Activated CD4-positive, alpha-beta T cell treated with anti-CD3 and anti-CD28 coated beads, Interleukin-2, amount 50 U/mL, for 4 hours (primary cell): Measurements from ENCODE around the gene ELP1.
"Not testable (repeated sequence)": the region's sequence is repeated elsewhere in the genome, so short reads cannot be mapped to it uniquely, and the experiment has no call there.

Experiments
- DNase-seq, 2 experiments: peaks; one replicate each; pipeline ENCODE4 v3.0.0-alpha.2; 2020

The ELP1 gene, protein sequence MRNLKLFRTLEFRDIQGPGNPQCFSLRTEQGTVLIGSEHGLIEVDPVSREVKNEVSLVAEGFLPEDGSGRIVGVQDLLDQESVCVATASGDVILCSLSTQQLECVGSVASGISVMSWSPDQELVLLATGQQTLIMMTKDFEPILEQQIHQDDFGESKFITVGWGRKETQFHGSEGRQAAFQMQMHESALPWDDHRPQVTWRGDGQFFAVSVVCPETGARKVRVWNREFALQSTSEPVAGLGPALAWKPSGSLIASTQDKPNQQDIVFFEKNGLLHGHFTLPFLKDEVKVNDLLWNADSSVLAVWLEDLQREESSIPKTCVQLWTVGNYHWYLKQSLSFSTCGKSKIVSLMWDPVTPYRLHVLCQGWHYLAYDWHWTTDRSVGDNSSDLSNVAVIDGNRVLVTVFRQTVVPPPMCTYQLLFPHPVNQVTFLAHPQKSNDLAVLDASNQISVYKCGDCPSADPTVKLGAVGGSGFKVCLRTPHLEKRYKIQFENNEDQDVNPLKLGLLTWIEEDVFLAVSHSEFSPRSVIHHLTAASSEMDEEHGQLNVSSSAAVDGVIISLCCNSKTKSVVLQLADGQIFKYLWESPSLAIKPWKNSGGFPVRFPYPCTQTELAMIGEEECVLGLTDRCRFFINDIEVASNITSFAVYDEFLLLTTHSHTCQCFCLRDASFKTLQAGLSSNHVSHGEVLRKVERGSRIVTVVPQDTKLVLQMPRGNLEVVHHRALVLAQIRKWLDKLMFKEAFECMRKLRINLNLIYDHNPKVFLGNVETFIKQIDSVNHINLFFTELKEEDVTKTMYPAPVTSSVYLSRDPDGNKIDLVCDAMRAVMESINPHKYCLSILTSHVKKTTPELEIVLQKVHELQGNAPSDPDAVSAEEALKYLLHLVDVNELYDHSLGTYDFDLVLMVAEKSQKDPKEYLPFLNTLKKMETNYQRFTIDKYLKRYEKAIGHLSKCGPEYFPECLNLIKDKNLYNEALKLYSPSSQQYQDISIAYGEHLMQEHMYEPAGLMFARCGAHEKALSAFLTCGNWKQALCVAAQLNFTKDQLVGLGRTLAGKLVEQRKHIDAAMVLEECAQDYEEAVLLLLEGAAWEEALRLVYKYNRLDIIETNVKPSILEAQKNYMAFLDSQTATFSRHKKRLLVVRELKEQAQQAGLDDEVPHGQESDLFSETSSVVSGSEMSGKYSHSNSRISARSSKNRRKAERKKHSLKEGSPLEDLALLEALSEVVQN (N-terminal part only)

DNA sequence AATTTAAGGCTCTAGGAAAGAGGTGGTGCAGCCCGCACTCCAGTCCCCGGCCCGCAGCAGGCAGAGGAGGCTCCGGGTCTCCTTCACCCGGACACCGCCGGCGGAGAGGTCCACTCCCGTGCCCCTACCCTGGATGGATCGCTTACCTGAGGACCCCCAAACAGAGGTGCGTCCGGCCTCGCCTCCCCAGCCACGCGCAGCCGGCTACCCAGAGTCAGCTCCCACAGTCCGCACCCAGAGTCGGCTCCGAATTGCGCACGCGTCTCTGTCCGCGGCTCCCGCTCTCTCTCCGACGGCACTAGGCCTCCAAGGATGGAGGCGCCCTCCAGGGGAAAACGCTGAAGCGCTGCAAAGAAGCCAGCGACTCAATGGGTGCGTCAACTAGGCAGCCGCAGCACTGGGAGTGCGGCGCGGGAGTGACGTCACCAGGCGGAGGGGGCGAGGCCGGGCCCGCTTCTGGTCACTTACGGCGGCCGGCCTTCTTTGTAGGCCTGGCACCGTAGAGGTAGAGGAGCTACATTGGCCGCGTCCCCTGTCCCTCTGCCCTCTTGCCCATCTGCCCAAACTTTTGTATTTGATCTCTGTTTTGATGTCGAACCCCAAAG lies at the start of gene ELP1:
ELP1 (minus strand) TSS at position 407 of the 605 bp plus-strand sequence. CDS start 2,978 bp downstream, outside the sequence.
- DNase-seq, result peak; percentile 88 to 90

DNA sequence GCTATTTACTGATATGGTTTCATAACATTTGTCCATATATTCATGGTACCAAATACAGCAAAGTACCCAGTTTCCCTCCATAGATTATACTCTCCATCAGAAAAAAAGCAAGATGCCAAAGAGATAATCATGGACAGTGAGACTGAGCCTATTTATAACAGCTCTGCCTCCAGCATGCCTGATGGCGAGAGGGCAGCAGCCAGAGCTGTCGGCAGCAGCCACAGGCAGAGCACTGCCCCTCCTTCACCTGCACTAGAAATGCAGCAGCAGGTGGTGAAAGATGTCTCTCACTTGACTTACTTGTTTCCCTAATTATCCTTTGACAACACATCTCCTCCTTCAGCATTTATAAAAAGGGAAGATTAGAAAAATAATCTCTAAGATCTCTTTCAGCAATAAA lies 47.0 kb upstream of the ELP1 start:
- DNase-seq, result no peak

DNA sequence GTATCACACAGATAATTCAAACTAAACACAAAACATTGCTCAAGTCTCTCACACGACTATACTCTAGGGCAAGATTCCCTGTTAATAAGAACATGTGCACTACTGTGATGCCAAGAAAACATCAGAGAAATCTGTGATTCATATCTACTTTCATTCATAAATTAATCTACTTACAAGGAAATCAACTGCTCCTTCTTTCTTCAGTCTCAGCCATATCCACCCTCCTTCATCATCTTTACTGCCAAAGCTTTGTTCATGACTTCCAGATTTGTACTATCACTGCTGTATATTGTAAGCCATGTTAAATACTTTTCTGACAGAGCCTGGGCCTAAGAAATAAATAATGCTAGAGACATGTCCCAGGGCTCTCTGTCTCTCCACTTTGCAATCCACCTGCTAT lies 44.3 kb upstream of the ELP1 start:
- no peak for DNase-seq

DNA sequence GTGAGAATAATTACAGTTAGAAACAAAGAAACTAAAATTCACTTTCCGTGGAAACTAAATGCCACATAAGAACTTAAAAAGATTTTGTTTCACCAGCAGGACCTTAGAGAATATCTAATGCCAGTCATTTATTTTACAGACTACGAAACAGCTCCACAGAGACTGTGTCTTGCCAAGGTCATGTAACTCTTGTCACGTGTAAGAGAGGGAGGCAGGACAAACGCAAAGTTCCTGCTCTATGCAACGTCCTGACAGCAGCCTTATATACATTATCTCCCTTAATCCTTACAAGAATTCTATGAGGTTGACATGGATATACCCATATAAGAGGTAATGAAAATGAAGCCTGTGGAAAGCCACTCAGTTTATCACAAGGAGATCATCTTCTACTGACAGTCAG lies 40.0 kb upstream of the ELP1 start:
- no peak for DNase-seq

DNA sequence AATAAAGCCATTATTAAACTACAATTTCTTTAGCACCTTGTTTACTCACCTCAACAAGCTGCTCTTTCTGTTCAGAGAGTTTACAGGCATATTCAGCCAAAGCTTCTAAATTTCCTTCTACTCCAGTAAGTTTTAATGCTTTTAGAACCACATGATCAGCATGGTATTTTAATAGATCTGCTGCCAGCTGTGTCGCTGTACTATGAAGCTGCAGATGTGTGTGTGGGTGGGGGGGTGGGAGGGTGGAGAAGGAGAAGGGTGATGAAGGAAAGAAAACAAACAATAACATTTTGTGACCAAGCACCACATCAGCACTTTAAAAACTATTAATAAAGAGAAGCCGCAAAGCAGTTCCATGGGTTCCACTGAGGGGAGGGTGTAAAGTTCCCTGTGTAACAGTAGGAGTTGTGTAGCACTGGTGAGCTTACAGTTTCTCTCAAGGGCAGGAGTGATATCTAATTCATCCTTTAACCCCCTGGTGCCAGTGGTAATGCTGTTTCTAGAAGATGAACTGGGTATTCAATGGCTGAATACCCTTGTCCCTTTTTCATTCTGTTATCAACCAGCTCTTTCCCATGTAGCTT lies 38.8 kb upstream of the ELP1 start:
- DNase-seq, result no peak

DNA sequence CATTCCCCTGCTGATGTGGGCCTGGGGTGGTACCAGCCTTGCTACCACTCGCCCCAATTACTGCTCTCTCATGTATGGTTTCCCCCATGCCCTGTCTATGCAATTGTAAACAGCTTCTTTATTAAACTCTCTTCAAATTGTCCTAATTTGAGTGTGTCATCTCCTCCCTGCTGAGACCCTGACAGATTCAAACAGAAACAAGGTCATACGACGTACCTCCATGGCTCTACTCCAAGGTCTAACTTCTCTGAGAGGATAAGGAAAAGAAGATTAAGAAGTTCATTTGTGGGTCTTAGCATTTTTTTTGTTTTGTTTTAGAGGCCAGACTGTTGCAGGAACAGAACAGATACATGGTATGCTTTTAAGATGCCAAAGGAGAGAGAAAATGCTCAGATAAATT lies 38.3 kb upstream of the ELP1 start:
- DNase-seq, result no peak

DNA sequence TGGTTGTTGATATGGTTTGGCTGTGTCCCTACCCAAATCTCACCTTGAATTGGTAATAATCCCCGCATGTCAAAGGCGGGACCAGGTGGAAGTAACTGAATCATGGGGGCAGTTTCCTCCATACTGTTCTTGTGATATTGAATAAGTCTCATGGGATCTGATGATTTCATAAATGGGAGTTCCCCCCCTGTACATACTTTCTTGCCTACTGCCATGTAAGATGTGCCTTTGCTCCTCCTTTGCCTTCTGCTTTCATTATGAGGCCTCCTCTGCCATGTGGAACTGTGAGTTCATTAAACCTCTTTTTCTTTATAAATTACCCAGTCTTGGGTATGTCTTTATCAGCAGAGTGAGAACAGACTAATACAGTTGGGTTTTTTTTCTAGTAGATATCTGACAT lies 37.5 kb upstream of the ELP1 start:
- DNase-seq, result not testable (repeated sequence)

DNA sequence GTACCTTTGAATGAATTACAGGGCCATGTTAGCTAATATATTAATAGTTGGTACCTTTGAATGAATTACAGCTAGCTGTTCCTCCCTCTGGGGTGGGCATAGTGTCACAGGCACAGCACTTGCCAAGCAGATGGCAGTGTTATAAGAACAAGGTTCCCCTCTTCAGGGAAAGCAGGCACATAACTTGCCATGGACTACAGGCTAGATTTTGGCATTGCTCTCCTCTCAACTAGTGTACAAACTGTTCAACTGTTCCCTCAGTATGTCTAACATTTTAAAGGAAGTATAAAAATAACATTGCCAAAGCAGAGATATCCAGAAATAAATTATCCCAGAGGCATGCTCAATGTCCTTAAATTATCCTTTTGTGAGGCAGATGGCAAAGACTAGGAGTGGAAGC lies 34.0 kb upstream of the ELP1 start:
- DNase-seq, result no peak

DNA sequence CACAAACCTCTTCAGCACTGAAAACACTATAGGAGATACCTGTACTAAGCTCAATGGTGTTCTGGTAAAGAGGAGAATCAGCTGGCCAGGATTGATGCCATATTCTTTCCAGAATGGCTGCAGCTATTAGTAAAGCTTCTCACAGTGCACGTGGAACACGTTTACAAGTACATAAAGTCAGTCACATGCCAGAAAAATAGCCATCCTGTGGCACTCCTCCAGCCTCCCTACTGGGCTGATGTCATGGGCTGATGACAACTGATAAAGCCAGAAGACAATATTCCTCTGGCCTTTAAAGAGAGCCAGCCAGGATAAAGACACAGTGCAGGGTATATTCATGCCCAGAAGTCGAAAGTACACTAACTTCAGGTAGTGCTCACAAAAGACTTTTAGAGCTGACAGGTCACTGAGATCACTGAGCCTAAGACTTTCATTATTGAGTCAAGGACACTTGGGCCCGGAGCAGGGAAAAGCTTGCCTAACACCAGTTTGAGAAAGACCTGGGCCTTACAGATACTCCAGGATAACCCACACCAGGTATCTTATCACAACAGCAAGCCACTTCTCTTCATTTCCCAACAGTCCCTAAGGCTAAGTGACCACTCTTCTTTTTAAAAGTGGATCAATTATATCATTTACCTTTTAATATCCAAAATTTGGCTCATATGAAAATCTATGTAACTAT lies 29.7 kb upstream of the ELP1 start:
- no peak for DNase-seq

DNA sequence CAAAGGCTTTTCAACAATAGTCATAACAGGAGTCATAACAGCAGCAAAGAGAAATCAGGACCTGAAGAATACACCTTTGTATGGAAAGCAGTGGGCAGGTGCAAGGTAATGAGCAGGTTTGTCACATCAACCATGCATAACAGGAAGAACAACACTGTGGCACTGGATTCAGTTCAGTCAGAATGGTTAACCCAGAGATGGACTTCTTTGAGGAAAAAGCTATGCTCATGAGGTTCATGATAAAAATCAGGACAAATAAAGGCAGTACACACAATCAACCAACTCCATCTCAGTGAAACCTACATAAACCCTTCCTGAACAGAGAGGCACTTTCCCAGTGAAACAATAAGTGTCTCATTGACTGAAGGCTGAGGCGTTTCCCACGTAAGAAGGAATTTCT lies 27.2 kb upstream of the ELP1 start:
- DNase-seq, result no peak

DNA sequence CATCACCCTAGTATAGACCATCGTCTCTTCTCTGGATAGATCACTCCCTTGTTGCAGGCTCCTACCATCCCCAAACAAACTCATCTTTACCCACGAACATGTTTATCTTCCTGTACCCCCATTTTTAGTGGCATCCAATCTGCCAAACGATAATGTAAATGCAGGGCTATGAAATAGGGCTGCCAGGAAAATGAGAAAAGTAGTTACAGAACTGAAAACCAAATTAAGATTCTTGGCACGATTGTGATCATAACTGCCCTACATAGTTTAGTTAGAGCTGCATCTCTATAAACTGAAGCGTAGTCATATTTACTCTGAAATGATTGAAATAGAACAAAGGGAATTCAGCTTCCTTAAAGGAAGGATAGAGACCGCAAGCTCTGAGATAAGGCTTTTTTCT lies 26.4 kb upstream of the ELP1 start:
- DNase-seq, result no peak

DNA sequence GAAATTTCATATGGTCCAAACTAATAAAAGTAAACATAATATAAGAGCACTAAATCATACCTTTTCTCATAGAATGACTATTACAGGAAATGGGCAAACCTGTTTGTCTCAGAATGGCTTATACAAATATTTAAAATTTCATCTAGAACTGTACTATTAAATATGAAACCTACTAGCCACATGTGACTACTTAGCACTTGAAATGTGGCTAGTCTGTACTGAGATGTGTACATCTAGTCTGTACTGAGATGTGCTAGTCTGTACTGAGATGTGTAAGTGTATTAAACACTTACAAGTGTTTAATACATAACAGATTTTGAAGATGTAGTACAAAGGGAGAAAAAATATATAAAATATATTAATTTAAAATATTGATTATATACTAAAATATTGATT lies 22.7 kb upstream of the ELP1 start:
- DNase-seq, result no peak

DNA sequence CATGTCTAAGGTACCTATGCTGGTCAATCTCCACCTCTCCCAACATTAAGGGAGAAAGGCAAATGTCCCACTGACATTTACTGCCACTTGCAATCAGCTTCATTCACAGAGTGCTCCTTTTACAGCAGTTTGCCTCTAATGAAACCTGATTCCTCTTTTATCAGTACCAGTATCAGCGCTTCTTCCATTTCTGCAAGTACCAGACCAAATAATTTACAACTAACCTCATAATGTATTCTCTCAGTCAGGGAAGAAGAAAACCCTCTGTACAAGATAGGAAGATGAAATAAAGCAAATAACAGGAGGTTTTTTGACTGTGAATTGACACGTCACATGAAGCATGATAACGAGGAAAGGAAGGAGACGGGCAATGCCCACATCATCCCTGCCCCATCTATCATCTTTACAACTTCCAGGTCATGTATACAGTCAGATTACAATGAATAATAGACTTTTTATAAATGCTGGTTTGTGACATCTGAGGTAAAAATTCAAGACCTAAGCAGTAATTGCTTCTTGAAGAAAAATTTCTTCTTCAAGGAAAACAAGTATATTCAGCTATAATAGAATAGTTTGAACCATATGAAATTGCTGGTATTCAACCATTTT lies 22.2 kb upstream of the ELP1 start:
- DNase-seq, result no peak

DNA sequence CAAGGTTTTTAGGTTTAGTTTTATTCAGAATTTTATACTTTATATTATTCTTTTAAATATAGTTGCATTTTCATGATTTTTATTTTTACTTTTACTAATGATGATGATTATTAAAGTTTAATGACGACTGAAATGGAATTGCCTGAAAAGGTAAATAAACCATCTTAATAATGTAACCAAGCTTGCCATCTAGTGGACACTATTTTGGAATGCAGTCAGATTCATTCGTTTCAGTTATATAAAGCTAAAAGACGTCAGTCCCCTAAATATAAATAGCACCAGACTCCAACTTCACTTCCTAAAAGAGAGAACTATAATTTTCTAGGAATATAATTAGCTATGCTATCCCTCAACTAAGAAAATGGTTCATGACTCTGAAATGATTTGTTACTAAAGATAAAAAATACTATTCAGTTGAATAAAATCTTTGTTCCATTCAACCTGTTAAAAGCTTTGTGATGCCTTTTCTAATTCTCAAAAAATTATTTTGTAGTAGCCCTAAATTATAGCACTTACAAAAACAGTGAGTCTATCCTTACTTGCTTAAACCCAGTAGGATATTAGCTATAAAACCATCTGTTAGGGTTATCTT lies 20.2 kb upstream of the ELP1 start:
- no peak for DNase-seq

DNA sequence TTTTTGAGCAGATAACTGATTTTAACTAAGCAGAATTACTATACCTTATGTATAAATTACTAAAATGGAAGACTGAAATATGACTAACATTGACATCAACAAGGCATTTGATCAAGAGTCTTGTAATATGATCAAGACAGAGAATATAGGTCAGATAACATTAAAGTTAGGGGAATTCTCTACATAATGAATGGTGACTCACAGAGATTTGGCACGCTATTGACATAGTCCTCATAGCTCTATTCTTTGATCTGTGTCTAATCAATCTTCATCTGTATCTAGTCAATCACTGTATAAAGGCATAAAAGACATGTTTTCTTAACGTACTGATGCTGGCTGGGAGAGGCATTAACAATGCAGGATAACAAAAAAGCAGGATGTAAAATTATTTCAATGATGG lies 17.7 kb upstream of the ELP1 start:
- no peak for DNase-seq

DNA sequence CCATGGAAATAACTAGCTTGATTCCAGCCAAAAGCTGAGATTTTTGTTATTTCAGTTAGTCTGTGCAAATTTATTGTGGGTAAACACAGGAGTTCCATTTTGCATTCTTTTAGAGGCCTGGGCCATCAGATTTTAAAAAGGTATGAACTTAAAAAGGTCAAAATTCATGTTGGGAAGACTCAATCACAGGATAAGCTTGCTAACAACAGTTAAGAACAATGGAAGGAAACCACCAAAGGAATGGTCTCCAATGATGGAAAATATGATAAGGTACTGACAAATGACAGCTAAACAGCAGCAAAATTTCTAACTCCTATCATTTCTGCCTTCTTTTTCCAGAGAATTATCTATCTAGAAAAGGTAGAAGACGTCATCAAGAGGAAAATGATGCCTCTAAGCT lies 16.2 kb upstream of the ELP1 start:
- DNase-seq, result no peak

DNA sequence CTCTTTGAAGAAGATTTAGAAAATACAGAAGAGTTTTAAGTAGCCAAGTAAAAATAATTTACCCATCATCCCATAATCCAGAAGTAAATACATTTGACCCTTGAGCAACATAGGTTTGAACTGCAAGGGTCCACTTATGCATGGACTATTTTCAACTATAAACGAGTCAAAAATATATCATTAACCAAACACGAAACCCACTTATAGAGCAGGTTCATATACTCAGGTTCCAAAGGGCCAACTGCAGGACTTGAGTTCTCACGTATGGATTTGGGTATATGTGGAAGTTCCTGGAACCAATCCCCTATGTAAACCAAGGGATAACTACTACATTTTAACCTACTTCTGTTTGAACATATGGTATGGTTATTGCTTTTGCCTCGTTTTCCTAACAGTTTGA lies 6.1 kb upstream of the ELP1 start:
- DNase-seq, result no peak

DNA sequence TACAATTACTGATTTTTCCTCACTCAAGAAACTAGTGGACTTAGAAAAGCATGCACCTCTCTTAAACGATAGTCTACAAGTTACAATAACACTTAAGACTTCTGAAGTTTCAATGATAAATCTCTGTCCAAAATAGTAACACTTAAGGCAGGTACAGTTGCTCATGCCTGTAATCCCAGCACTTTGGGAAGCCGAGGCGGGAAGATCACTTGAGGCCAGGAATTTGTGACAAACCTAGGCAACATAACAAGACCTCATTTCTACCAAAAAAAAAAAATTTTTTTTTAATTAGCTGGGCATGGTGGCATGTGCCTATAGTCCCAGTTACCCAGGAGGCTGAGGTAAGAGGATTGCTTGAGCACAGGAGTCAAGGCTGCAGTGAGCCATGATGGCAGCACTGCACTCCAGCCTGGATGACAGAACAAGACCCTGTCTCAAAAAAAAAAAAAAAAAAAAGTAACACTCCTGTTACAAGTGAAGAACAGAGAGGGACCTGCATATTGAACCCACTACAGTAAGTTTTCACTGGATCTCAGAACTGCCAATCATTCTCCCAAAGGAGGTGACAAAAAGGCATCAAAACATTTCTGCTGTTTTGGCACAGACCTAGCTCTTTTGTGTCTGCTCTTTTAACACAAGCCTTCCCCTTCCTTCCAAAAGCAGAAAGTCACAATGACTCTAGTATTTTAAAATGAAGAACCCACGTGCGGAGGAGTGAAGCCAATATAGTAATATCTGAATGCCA lies 3.8 kb upstream of the ELP1 start:
- DNase-seq, result no peak

DNA sequence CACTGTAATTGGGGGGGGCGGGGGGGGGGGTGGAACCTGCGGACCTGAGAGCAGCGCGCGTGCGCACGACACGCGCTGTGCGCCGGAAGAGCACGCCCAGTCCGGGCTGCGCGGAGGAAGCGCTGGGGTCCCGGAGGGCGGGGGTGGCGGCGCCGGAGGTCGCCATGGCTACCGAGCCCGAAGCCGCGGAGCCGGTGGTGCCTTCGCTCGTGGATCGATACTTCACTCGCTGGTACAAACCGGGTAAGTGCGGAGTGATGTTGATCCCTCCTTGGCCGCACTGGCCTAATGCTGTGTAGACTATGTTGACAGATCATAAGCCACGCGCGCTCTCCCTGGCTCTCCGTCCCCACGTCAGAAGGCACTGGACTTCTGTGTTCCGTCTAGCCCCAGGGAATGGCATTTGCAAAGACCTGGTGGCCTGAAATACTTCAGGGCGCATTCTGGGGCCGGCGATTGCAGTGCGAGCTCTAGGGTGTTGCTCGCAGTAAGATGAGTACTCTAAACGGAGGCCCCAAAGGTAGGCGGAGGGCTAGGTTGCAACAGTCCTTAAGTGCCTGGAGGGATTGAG lies 484 bp upstream of the ELP1 start, which contains the start of gene ABITRAM:
ABITRAM (plus strand) TSS at position 78 of the 571 bp plus-strand sequence; CDS start at position 165, 87 bp downstream.
- peak; percentile 59 to 69 for DNase-seq

DNA sequence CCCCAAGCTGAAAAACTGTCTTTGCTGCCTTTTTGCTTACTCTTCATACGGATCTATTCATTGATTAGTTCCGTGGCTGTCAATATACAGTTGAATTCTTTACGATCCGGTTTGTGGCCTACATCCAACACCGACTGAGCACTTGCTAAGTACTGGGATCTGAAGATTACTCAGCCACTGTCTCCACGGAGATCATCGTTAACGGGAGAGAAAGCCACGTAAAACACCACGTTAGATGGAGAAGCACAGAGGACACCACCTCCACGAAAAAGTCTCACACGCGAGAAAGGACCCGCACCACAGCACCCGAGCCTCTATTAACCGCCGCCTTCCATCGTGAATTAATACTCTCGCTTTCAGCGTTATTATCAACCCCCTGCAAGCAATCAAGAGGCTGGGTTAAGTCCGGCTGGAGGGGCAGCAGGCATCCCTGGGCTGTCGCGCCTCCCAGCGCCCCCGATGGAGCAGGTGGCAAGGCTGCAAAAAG lies 650 bp downstream of the ELP1 start:
- no peak for DNase-seq
